ENCODE results near the gene ZFP36L1.
A peak's percentile ranks its signal among the peaks of the same experiment; 100 is the strongest.

The ZFP36L1 gene, protein sequence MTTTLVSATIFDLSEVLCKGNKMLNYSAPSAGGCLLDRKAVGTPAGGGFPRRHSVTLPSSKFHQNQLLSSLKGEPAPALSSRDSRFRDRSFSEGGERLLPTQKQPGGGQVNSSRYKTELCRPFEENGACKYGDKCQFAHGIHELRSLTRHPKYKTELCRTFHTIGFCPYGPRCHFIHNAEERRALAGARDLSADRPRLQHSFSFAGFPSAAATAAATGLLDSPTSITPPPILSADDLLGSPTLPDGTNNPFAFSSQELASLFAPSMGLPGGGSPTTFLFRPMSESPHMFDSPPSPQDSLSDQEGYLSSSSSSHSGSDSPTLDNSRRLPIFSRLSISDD

DNA sequence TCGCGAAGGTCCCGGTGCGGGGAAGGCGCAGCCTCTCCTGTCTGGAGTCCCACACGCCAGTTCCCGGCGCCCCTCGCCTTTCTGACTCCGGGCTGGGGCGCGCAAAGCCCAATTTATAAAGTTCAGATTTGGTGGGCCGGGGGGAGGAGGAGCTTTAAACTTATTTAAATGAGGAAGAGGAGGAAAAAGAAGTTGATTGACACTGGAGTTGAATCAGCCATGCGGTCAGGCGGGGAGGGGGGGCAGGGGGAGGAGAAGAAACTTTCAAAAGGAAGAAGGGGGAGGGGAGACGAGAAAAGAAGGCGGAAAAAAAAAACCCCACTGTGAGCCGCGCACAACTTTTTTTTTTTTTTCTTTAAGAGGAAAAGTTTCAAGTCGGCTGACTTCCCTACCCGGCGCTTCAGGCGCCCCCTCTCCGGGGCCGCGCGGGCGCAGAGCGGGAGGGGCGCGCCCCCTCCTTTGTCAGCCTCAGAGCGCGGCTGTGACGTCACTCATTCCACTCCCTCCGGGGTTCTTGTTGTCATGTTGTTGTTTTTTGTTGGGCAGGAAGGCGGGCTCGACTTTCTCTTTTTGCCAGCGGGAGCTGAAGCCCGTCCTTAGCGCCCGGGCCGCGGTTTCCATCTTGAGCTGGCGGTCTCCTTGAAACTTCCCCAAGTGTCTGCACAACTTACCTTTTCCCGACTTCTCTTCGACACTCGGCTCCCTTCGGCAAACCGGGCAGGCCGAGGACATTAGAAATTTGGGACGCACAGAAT is at the start of gene ZFP36L1:
ZFP36L1 (minus strand) TSS at position 89 of the 755 bp plus-strand sequence. CDS start 129 bp downstream, outside the sequence.
- DNase-seq: peak; percentile 97

DNA sequence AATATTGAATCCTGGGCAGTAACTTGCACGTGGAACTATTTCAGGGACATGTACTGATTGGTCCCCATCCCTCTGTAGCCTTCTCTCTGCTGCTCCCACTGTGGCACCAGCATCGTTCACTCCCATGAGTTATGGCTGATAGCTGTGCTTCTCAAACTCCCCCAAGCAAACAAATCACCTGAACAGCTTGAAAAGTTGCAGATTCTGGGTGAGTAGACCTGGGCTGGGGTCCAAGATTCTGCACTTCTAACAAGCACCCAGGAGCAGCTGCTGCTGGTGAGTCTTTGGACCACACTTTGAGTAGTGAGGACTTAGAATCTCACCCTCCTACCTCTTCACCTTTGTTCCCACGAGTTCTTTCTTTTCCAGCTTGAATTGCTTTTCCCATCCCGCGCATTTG is 49.4 kb upstream of the ZFP36L1 start:
- no peak for DNase-seq

DNA sequence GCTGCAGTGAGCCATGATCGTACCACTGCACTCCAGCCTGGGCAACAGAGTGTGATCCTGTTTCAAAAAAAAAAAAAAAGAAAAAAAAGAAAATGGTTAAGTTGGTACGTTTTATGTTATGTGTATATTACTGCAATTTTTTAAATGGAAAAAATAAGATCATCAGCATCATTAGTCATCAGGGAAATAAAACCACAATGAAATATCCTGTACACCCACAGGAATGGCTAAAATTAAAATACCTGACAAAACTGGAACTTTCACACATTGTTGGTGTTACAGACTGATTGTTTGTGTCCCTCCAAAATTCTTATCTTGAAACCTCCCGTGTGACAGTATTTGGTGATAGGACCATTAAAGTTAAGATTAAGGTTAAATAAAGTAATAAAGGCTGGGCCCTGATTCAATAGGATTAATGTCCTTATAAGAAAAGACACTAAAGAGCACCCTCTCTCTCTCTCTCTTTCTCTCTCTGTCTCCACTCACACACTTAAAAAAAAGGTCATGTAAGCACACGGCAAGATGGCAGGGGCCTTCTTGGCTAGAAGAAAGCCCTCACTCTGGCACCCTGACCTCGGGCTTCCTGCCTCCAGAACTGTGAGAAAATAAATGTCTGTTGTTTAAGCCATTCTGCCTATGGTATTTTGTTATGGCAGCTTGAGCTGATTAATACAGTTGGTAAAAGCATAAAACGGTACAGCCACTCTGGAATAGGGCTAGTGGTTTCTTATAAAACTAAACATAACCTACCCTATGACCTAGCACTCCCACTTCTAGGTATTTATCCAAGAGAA is 48.3 kb upstream of the ZFP36L1 start:
- DNase-seq: no peak

DNA sequence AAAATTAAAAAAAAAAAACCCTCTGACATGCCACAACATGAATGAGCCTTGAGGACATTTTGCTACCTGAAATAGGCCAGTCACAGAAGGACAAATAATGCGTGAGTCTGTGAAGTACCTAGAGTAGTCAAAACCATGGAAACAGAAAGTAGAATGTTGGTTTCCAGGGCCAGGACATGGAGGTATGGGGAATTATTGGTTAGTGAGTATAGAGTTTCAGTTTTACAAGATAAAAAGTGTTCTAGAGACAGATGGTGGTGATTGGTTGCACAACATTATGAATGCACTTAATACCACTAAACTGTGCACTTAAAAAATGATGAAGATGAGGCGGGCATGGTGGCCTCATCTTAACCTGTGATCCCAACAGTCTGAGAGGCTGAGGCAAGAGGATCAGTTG is 47.6 kb upstream of the ZFP36L1 start:
- no peak for DNase-seq

DNA sequence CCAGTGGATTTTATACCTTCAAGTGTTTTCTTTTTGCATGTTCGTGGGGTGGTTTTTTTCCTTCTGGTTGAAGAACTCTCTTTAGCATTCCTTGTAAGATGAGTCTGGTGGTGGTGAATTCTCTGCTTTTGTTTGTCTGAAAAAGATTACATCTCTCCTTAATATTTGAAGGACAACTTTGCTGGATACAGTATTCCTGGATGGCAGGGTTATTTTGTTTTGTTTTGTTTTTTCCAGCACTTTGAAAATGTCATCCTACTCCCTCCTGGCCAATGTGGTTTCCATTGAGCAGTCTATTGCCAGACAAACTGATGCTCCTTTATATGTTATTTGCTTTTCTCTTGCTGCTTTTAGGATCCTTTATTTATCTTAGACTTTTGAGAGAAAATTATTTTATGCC is 43.2 kb upstream of the ZFP36L1 start:
- DNase-seq: no peak

DNA sequence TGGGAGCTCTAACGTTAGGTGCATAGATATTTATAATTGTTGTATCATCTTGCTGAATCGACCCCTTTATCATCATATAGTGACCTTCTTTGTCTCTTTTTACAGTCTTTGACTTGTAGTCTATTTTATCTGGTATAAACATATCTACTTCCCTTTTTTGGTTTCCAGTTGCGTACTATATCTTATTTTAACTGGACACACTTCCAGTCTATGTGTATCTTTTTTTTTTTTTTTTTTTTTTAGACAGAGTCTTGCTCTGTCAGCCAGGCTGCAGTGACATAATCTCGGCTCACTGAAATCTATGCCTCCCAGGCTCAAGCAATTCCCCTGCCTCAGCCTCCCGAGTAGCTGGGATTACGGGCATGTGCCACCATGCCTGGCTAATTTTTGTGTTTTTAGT is 41.9 kb upstream of the ZFP36L1 start:
- no peak for DNase-seq

DNA sequence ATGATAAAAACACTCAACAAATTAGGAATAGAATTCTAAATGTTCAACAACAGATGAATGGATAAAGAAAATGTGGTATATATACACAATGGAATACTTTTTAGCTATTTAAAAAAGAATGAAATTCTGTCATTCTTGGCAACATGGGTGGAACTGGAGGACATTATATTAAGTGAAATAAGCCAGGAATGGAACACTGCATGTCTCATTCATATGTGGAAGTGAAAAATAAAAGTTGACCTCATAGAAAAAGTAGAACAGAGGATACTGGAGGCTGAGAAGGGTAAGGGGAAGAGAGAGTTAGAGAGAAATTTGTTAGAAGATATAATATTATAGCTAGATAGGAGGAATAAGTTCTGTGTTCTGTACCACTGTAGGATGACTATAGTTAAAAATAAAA is 35.8 kb upstream of the ZFP36L1 start:
- no peak for DNase-seq

DNA sequence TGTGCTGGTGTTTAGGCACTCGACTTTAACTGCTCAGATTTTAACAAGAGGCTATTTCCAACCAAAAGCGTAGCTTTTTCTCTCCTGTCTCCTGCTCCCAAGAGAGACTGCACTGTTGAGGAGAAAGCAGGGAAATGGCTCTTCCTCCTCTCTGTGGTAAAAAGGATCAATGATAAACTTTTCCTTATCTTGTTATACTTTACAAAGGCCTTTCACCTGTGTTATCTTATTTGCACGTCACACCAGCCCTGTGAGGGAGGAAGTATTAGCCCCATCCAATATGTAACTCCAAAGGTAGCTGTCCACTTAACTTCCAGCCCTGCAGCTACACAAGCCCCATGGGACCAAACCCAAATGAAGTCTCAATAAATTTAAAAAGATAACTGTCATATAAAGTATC is 32.9 kb upstream of the ZFP36L1 start:
- no peak for DNase-seq

DNA sequence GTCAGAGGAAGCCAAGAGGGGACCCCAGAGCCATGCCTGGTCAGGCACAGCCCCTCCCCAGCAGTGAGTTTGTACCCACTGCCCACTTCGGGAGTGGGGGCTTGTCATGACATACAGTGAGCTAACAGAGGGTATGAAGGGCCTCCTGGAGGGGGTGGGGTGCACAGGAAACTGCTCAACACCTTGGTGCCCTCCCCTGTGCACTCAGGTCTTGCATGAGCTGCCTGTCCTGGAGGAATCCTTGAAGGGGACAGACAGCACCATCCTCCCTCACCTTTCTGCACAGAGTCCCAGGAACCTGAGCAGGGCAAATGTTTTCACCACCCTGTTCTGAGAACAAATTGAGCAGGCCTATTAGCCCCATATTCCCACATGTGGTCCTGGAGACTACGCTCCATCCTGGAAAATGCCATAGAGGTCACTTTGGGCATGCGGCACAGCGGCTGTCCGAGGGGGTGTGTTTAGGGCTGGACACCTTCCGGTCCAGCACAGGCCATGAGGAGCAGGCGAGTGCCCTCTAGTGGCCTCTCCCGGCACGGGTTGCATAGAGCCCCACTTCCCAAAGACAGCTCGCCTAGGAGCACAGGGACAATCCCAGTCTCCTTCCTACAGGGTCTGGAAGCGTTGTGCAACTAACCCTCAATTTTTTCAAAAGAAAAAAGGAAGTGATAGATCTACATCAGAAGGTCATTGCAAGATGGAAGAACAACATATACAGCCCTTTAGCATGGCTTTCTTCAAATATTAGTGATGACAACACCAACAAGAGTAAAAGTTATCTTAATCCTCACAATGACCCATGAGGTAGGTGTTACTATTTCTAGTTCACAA is 31.9 kb upstream of the ZFP36L1 start:
- peak; percentile 79 for DNase-seq

DNA sequence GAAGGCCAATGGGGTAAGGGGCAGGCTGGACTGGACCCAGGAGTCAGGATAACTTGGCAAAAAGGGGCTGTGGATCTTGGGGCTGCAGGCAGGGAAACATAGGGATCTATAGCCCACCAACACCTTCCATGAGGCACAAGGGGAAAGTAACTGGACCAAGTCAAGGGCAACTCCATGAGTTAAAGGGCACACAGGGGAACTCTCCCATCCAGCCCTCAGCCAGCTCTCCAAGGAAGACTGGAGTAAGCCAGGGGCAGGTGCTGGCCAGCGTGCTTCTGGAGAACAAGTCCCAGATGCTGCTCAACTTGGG is 31.3 kb upstream of the ZFP36L1 start:
- DNase-seq: no peak

DNA sequence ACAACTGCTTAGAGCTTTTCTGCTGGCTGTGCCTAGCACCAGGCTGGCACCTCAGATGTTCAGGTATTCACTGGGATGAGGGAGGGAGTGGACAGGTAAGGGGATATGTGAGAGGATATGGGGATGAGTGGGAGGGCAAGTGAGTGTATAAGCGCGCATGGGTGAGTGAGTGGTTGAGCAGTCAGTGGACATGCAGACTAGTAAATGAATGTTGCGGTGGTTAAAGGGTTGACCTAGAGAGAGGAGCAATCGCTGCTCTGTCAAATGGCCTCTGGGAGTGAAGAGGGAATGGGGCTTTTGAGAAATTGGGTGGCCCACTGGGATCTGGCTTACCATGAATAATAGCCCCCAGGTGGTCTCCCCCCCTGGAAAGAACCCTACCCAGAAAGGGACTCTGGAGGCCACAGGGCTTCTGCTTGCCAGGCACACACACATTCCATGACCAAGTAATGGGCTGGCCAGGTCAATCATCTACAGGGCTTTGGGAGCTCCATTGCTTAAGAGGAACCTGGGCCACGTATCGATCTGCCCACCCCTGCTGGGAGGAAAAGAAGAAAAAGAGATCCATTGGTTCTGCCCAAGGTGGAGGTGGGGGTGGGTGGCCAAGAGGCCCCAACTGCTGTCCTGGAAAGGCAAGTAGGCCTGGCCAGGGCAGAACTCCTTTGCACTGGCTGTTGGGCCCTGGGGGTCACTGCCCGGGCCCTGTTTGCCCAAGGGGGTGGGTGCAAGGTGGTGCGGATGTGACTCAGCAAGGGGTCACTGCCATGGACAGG is 30.8 kb upstream of the ZFP36L1 start:
- DNase-seq: no peak

DNA sequence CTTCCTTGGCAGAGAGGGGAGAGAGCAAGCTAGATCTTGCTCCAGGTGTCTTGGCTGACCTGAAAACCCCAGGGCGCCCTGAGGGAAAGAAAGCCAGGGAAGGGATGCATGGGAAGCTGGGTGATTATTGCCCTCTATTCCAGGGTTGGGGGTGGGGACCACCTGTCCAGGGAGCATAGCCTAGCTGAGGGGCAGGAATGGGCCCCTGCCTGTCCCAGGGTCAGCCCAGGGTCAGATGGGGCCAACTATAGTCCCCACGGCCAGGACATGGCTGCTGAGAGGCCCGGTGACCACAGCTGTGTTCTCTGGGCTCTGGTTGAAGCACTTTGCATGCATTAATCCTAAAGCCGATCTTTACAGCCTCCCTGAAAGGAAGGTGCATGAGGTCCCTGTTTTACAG is 30.1 kb upstream of the ZFP36L1 start:
- DNase-seq: no peak

DNA sequence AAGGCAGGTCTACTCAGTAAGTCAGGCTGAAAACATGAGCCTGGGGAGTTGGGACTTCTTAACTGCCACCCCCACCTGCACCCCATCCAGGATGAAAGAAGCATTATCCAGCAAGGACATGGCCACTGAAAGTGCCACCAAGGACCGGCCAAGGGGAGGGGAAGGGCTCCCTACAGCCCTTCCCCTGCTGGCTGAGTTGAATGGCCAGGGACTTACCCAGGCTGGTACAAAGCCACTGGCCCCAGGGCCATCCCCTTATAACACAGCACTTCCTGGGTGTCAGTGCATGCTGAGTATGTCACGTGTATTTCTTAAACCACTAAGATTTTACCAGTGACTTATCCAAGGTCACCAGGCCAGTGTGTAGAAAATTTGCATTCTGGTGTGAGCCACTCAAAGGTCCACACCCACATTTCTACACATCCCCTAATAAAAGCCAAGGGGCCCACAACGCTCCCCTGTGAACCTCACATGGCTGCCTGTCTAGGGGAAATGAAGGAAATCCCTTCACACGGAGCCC is 29.3 kb upstream of the ZFP36L1 start:
- no peak for DNase-seq

DNA sequence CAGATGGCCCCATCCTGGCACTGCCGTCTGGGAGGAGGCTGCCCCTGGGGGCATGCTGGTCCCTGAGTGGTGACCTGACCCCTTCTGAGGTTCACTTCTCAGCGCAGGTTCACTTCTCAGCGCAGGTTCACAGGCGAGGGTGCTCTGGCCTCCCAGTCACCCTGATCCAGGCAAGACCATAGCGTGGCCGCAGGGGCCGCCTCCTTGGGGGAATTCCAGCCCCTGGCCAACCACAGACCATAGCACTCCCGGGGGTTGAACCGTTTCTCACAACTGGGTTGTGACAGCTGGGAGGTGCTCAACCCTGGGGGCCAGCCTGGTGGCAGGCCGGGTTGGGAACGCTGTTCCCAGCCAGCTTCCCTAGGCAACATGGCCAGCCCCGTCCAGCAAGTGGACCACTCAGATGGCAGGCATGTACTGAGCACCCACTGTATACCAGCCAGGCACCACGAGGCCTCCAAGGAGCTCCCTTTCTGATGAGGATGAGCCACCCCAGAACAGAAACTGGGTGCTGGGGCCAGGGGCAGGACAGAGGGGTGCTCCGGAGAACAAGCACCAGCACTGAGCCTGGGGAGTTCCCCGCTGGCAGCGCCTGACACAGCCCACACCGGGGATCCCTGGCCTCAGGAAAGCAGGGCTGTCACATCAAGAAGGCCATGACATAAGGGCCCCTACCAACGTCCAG is 28.3 kb upstream of the ZFP36L1 start:
- no peak for DNase-seq

DNA sequence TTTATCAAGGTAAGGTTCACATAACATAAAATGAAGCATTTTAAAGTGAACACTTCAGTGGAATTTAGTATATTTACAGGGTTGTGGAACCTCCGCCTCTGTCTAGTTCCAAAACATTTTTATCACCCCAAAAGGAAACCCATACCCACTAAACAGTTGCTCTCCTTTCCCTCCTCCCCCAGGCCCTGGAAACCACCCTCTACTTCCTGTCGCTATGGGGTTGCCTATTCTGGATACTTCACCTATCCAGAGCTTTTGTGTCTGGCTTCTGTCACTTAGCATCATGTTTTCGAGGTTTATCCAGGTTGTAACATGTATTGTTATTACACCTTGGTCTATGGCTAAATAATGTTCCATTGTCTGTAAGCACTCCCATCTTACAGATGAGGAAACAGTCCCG is 27.7 kb upstream of the ZFP36L1 start:
- DNase-seq: no peak

DNA sequence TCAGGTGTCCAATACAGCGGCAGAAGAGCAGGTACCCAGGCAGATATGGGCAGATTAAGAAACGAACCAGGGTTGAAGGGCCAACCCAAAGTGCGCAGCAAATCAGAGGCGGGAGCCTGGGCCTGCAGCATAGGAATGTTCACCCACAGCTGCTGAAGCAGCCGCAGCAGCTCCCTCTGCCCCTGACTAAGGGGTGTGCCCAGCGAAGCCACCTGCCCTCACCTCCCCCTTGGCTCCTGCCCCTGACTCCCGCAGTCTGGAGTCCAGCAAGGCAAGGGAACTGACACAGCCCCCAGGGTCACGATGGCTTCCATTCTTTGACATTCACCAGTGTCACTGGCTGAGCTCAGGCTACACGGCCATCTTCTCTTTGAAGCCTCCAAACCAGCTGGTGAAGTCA is 27.3 kb upstream of the ZFP36L1 start:
- DNase-seq: peak; percentile 49

DNA sequence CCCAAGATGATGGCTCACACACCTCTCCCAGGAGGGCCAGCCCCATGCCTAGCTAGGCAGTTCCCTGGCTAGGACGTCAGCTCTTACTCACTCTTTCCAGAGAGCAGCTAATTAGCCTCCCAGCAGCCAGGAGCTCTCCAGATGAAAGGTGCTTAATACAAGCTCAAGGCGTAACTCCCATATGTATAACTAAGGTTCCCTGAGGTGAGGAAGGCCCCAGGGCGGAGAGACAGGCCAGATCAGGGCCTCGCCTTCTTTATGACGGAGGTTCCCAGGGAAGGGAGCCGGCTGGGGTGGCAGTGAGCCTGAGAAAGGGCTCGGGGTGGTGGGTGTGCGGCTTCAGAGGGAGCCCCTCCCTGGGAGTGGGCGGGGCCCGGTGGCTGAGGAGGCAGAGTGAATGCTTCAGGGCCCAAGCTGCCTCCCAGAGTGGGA is 26.4 kb upstream of the ZFP36L1 start:
- peak; percentile 54 for DNase-seq

DNA sequence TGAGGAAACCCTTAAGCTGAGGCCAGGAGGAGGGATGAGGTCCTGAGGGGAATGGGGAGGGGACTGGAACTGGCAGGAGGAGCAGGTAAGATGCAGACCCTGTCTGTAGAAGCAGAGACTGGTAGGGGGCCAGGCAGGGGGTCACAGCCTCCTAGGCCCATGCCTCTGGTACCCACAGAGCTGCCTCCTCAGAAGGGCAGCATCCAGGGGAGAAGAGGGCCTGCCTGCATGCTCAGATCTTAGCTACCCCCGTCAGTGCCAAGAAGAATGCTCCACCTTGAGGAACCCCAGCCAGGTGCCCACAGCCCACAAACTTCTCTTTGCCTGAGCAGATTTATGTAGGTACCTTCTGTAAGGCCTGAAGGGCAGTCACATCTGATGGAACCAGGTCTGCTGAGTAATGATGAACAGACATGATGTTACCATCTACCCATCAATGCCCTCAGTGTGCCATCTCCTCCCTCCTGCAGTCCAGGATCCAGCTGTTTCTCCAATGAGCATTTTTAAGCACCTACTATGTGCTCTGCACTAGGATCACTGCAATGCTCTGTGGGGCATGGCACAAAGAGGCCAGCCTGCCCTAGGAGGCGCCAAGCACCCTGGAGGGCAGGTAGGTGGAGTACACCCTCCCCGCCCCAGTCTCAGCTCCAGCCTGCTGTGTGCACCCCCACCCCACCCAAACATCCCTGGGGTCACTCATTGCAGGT is 24.8 kb upstream of the ZFP36L1 start:
- no peak for DNase-seq

DNA sequence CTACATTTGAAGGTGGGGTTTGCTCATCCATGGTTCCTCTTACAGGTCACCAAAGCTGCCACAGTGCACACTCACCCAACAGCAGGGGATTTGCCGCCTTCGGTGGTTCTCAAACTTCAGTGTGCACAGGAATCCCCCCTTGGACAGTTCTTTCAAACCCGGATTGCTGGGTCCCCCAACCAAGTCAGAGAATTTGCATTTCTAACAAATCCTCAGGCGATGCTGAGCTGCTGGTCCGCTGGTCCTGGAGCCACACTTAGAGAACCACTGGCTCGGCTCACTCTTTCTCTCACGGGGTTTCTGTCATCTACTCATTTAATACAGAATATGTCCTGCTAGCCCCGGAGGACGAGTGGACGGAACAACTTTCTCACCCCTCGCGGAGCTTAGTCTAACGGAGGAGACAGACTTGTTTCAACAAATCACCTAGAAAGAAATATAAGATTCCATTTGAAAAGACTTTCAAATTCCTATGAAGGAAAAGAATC is 24.1 kb upstream of the ZFP36L1 start:
- no peak for DNase-seq
